ENCODE measurements around the gene GRPEL1.

DNA sequence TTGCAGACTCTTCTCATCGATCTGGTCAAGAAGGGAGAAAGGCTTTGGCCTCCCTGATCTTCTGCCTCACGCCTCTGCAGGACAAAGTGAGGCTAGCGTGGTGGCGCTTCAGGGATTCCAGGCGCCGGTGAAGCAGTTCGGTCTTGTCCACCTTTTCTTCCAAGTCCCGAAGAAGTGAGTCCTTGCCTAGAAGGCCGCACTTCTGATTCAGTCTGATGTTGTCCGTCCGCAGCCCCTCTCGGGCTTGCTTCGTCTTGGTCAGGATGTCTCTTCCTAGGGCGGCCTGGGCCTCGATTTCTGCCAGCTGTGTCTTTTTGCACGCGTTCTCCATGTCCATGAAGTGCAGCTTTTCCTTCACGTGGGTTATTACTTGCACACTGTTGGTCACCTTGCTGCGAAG, 26.6 kb downstream of the GRPEL1 start:
- TF ChIP-seq CTCF (IDR thresholded peaks at IDR 0.05) (no peak), POLR2AphosphoS5 (IDR thresholded peaks at IDR 0.05) (no peak), EP300 (IDR thresholded peaks at IDR 0.05) (no peak)
